ENCODE data around the gene ETFB. TPM values are rescaled to one million over a fixed set of nuclear protein-coding genes. Genes with fewer than 3 reads are reported as not detected.

ETFB gene
- polyA plus RNA-seq, 1 donor: 50.3 TPM

Other genes starting within 250 kb of the ETFB start
- gene SIGLEC9, start 241.5 kb downstream of the ETFB start, polyA plus RNA-seq (ENCODE audit: insufficient read length): 1.1 TPM
- gene SIGLEC7, start 224.1 kb downstream of the ETFB start, polyA plus RNA-seq (ENCODE audit: insufficient read length): 0.76 TPM
- 4.1 TPM for gene CD33, start 141.3 kb downstream of the ETFB start, polyA plus RNA-seq (ENCODE audit: insufficient read length)
- not detected for gene SIGLECL1, start 115.3 kb downstream of the ETFB start, polyA plus RNA-seq (ENCODE audit: insufficient read length)
- 0.08 TPM for gene IGLON5, start 54.7 kb downstream of the ETFB start, polyA plus RNA-seq (ENCODE audit: insufficient read length)
- 1.3 TPM for gene VSIG10L, start 24.2 kb downstream of the ETFB start, polyA plus RNA-seq (ENCODE audit: insufficient read length)
- gene CLDND2, start 2.6 kb upstream of the ETFB start, polyA plus RNA-seq (ENCODE audit: insufficient read length): 2.2 TPM
- 2.8 TPM for gene NKG7, start 6.3 kb upstream of the ETFB start, polyA plus RNA-seq (ENCODE audit: insufficient read length)
- not detected for gene LIM2, start 21.6 kb upstream of the ETFB start, polyA plus RNA-seq (ENCODE audit: insufficient read length)
- gene C19orf84, start 24.2 kb upstream of the ETFB start, polyA plus RNA-seq (ENCODE audit: insufficient read length): not detected
- gene SIGLEC10, start 51.3 kb upstream of the ETFB start, polyA plus RNA-seq (ENCODE audit: insufficient read length): 1.7 TPM
- 0.10 TPM for gene SIGLEC8, start 92.1 kb upstream of the ETFB start, polyA plus RNA-seq (ENCODE audit: insufficient read length)
- not detected for gene CEACAM18, start 112.2 kb upstream of the ETFB start, polyA plus RNA-seq (ENCODE audit: insufficient read length)
- gene SIGLEC12, start 135.4 kb upstream of the ETFB start, polyA plus RNA-seq (ENCODE audit: insufficient read length): 0.22 TPM
- gene SIGLEC6, start 165.3 kb upstream of the ETFB start, polyA plus RNA-seq (ENCODE audit: insufficient read length): not detected
- 6.6 TPM for gene ZNF175, start 204.9 kb upstream of the ETFB start, polyA plus RNA-seq (ENCODE audit: insufficient read length)

All from hindlimb muscle (tissue), 1 donor.